ENCODE results near the gene GGTA1.

GGTA1 gene

GRCh38 chr9:121447321-121447834 lies 52.3 kb downstream of the GGTA1 start:
- H3K4me3 ChIP-seq (replicated peaks; ENCODE audit: low read depth, low read length), result no peak overlapping the region
- TF ChIP-seq, protein P1, sequence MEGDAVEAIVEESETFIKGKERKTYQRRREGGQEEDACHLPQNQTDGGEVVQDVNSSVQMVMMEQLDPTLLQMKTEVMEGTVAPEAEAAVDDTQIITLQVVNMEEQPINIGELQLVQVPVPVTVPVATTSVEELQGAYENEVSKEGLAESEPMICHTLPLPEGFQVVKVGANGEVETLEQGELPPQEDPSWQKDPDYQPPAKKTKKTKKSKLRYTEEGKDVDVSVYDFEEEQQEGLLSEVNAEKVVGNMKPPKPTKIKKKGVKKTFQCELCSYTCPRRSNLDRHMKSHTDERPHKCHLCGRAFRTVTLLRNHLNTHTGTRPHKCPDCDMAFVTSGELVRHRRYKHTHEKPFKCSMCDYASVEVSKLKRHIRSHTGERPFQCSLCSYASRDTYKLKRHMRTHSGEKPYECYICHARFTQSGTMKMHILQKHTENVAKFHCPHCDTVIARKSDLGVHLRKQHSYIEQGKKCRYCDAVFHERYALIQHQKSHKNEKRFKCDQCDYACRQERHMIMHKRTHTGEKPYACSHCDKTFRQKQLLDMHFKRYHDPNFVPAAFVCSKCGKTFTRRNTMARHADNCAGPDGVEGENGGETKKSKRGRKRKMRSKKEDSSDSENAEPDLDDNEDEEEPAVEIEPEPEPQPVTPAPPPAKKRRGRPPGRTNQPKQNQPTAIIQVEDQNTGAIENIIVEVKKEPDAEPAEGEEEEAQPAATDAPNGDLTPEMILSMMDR (IDR thresholded peaks at IDR 0.05; ENCODE audit: insufficient read depth, low read length, poor library complexity, severe bottlenecking), result no peak
- H3K36me3 ChIP-seq (ENCODE audit: control insufficient read depth, insufficient read depth, low read length), result no peaks in the 10 kb centered on the region
- no peaks in the 10 kb centered on the region; the same call in 1 of the 2 replicates for H3K27me3 ChIP-seq (replicated peaks; ENCODE audit: control insufficient read depth, insufficient read depth, low read length)
- DNase-seq (ENCODE audit: extremely low read depth, insufficient read length), result no peak

- Histone ChIP-seq H3K36me3 (ENCODE audit: control insufficient read depth, insufficient read depth, low read length) (no peaks in the 10 kb centered on the region), H3K4me3 (replicated peaks; ENCODE audit: low read depth, low read length) (no peak overlapping the region), H3K27me3 (replicated peaks; ENCODE audit: control insufficient read depth, insufficient read depth, low read length) (no peaks in the 10 kb centered on the region; the same call in 1 of the 2 replicates)
- TF ChIP-seq, protein P1 (IDR thresholded peaks at IDR 0.05; ENCODE audit: insufficient read depth, low read length, poor library complexity, severe bottlenecking), result peak; percentile 29
- DNase-seq (ENCODE audit: extremely low read depth, insufficient read length), result no peak
These were observed 53.7 kb downstream of the GGTA1 start for GRCh38 chr9:121445986-121446385.

GRCh38 chr9:121443981-121444380 lies 55.7 kb downstream of the GGTA1 start:
- H3K36me3 ChIP-seq (ENCODE audit: control insufficient read depth, insufficient read depth, low read length), result no peaks in the 10 kb centered on the region
- no peak for DNase-seq (ENCODE audit: extremely low read depth, insufficient read length)
- H3K27me3 ChIP-seq (replicated peaks; ENCODE audit: control insufficient read depth, insufficient read depth, low read length), result no peaks in the 10 kb centered on the region; the same call in 1 of the 2 replicates
- TF ChIP-seq, protein P1 (IDR thresholded peaks at IDR 0.05; ENCODE audit: insufficient read depth, low read length, poor library complexity, severe bottlenecking), result no peak
- no peak overlapping the region for H3K4me3 ChIP-seq (replicated peaks; ENCODE audit: low read depth, low read length)

- Histone ChIP-seq H3K27me3 (replicated peaks; ENCODE audit: control insufficient read depth, insufficient read depth, low read length) (no peaks in the 10 kb centered on the region; the same call in 1 of the 2 replicates), H3K4me3 (replicated peaks; ENCODE audit: low read depth, low read length) (no peak overlapping the region), H3K36me3 (ENCODE audit: control insufficient read depth, insufficient read depth, low read length) (no peaks in the 10 kb centered on the region)
- TF ChIP-seq, protein P1 (IDR thresholded peaks at IDR 0.05; ENCODE audit: insufficient read depth, low read length, poor library complexity, severe bottlenecking), result no peak
- DNase-seq (ENCODE audit: extremely low read depth, insufficient read length), result no peak
These were observed 58.5 kb downstream of the GGTA1 start for GRCh38 chr9:121441165-121441564.

DNA sequence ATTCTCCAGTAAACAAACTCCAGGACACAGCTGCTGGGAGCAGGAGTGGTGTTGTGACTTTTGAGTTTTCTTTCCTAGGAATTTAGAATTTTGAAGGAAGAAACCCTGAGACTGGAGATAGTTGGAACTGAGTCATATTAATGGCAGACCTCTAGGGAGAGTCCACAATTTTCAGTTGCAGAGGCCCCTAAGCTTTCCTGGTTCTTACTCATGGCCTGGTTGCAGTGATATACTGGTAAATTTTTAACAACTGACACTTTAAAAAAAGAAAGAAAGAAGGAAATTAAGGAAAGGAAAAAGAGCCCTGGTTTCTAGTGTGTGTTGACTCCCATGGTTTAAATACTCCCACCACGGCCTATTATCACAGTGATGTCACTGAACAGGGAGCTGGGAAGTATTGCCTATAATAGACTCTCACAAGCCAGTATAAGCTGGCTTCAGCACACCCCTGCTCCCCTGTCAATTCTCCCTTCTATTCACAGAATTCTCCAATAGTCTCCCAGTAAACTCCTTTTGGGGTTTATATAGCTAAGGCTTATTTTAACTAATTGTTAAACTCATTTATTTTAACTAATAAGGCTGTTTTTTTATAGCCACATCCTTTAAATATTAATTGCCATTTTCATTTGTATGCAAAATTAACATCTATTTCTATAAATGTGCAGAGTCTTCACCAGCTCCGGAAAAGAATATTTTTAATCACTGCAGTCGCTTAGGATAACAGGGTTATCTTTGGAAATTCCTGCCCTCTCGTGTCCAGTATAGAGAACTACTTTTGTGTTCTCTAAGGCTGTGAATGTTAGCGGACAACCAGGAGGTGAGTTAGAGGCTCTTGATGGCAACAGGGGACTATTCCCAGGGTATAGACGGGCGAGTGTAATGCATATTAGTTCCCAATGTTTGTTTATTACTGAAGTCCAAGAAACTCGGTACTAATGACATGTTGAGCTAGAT lies 59.7 kb downstream of the GGTA1 start:
- H3K27me3 ChIP-seq (replicated peaks; ENCODE audit: control insufficient read depth, insufficient read depth, low read length), result no peaks in the 10 kb centered on the region
- H3K36me3 ChIP-seq (ENCODE audit: control insufficient read depth, insufficient read depth, low read length), result no peaks in the 10 kb centered on the region

More for the DNA sequence above, 59.7 kb downstream of the GGTA1 start:
- no peak for DNase-seq (ENCODE audit: extremely low read depth, insufficient read length)
- H3K4me3 ChIP-seq (replicated peaks; ENCODE audit: low read depth, low read length), result no peak overlapping the region
- TF ChIP-seq, protein P1 (IDR thresholded peaks at IDR 0.05; ENCODE audit: insufficient read depth, low read length, poor library complexity, severe bottlenecking), result no peak

Measured in GM06990 (cell line).